Activated B cell treated with CpG ODN at 0.5 μM for 24 hours (primary cell): ENCODE data around the gene PGAM2. TPM values are rescaled to one million over a fixed set of nuclear protein-coding genes. Genes with fewer than 3 reads are reported as not detected.

Experiments used
- ATAC-seq: fragments of 200-7000 bp; cut with Tn5 transposase; one replicate; pipeline ENCODE4 v1.10.0; 2021; ENCODE audit warnings: low read depth, mild to moderate bottlenecking, moderate library complexity
- CTCF ChIA-PET: fragments of 350-600 bp; sonication (Branson Sonifier 250); formaldehyde crosslinking; loops from one replicate; lab custom pipeline; 2021; ENCODE audit warnings: antibody characterized with exemption; lab: Charles Lee
- POLR2A ChIA-PET: fragments of 350-600 bp; sonication (Branson Sonifier 250); formaldehyde crosslinking; loops from one replicate; lab custom pipeline; 2021; ENCODE audit warnings: antibody characterized with exemption; lab: Charles Lee
- DNase-seq: peaks from one replicate; pipeline ENCODE4 v3.0.0; 2022
- H3K27ac Mint-ChIP-seq: one replicate; pipeline ENCODE4 v1.8.0; 2020; ENCODE audit warnings: mixed read lengths
- H3K27me3 Mint-ChIP-seq: one replicate; pipeline ENCODE4 v1.8.0; 2021; ENCODE audit warnings: mixed read lengths
- H3K36me3 Mint-ChIP-seq: one replicate; pipeline ENCODE4 v1.8.0; 2021; ENCODE audit warnings: low read depth, mixed read lengths
- H3K4me1 Mint-ChIP-seq: one replicate; pipeline ENCODE4 v1.8.0; 2021; ENCODE audit warnings: mixed read lengths
- H3K4me3 Mint-ChIP-seq: one replicate; pipeline ENCODE4 v1.8.0; 2020; ENCODE audit warnings: mild to moderate bottlenecking, mixed read lengths
- H3K9me3 Mint-ChIP-seq: one replicate; pipeline ENCODE4 v1.8.0; 2020; ENCODE audit warnings: mixed read lengths
- CTCF ChIP-seq: fragments of 200-600 bp; IDR thresholded peaks from one replicate; pipeline ENCODE4 v1.8.0; 2022; ENCODE audit warnings: antibody characterized with exemption, mild to moderate bottlenecking
- intact Hi-C: fragments of 100-400 bp; cut with micrococcal nuclease; formaldehyde crosslinking; loops from one replicate; pipeline ENCODE4 v1.15.1; 2024
- total RNA-seq: library from RNA; stranded (reverse); gene quantifications from 2 replicates; pipeline ENCODE4 v1.2.3, GENCODE V29; 2022

The PGAM2 gene
- 1.1 and 1.2 TPM in 2 replicates for total RNA-seq

- ChIA-PET CTCF (no interaction called here), POLR2A (interaction anchor here (1.0 to 6.0 kb wide), 6 partner anchors 9 to 32 kb away, joined by 3 to 55 read pairs (median 4); partner anchors contain the start of gene DBNL)
- DNase-seq (no peak), ATAC-seq (peak; percentile 32)
- no peaks in the 10 kb centered on the region for H3K27me3 Mint-ChIP-seq
- peaks cover 27% of the 10 kb centered on the region for H3K36me3 Mint-ChIP-seq
- H3K27ac Mint-ChIP-seq, result peak within 1 kb of the TSS; percentile 72
- intact Hi-C loops, result no loop called here
- TF ChIP-seq CTCF, result no peak
- H3K4me1 Mint-ChIP-seq, result peaks cover 65% of the 10 kb centered on the region
- H3K9me3 Mint-ChIP-seq, result no peaks in the 10 kb centered on the region
- H3K4me3 Mint-ChIP-seq, result peak within 1 kb of the TSS; percentile 28
Observed at GRCh38 chr7:44065431-44066110, at the start of gene PGAM2. PGAM2 (minus strand) TSS chr7:44065567; CDS start chr7:44065529, 38 bp downstream.

- no peaks in the 10 kb centered on the region for H3K27me3 Mint-ChIP-seq
- peaks cover 67% of the 10 kb centered on the region for H3K36me3 Mint-ChIP-seq
- DNase-seq (no peak), ATAC-seq (no peak)
- peaks cover under 1% of the 10 kb centered on the region for H3K4me1 Mint-ChIP-seq
- H3K27ac Mint-ChIP-seq, result no peak overlapping the region
- no peaks in the 10 kb centered on the region for H3K9me3 Mint-ChIP-seq
- intact Hi-C loops, result no loop called here
- TF ChIP-seq CTCF, result no peak
- POLR2A ChIA-PET, result interaction anchor here (0.5 to 1.5 kb wide), 3 partner anchors 8 to 385 kb away, joined by 3 to 5 read pairs (median 4); partner anchors contain the start of genes COA1 and YKT6
- H3K4me3 Mint-ChIP-seq, result no peak overlapping the region
- CTCF ChIA-PET, result interaction anchor here (0.9 kb wide), 1 partner anchor 35 kb away, joined by 3 read pairs; no protein-coding TSS in a partner anchor
Observed at GRCh38 chr7:44114586-44115310, 49.4 kb upstream of the PGAM2 start.

GRCh38 chr7:44113764-44114354 lies 48.5 kb upstream of the PGAM2 start:
- intact Hi-C loops, result no loop called here
- no peak overlapping the region for H3K27ac Mint-ChIP-seq
- POLR2A ChIA-PET, result interaction anchor here (1.0 kb wide), 1 partner anchor 9 kb away, joined by 3 read pairs; no protein-coding TSS in a partner anchor
- DNase-seq (no peak), ATAC-seq (no peak)
- H3K4me3 Mint-ChIP-seq, result no peak overlapping the region
- H3K27me3 Mint-ChIP-seq, result no peaks in the 10 kb centered on the region
- H3K36me3 Mint-ChIP-seq, result peaks cover 58% of the 10 kb centered on the region
- H3K9me3 Mint-ChIP-seq, result no peaks in the 10 kb centered on the region
- H3K4me1 Mint-ChIP-seq, result no peaks in the 10 kb centered on the region
- CTCF ChIA-PET, result no interaction called here
- no peak for TF ChIP-seq CTCF

- POLR2A ChIA-PET, result interaction anchor here (1.7 kb wide), 1 partner anchor 41 kb away, joined by 3 read pairs; no protein-coding TSS in a partner anchor
Observed at GRCh38 chr7:44112997-44113763, 47.8 kb upstream of the PGAM2 start.

More at GRCh38 chr7:44112997-44113763, 47.8 kb upstream of the PGAM2 start:
- Mint-ChIP-seq H3K36me3 (peaks cover 54% of the 10 kb centered on the region), H3K4me1 (no peaks in the 10 kb centered on the region), H3K9me3 (no peaks in the 10 kb centered on the region), H3K27me3 (no peaks in the 10 kb centered on the region), H3K27ac (no peak overlapping the region), H3K4me3 (no peak overlapping the region)
- CTCF ChIA-PET, result no interaction called here
- intact Hi-C loops, result no loop called here
- TF ChIP-seq CTCF, result no peak
- ATAC-seq, result no peak
- DNase-seq, result no peak
